ENCODE results near the gene FLACC1.

Gene FLACC1

DNA sequence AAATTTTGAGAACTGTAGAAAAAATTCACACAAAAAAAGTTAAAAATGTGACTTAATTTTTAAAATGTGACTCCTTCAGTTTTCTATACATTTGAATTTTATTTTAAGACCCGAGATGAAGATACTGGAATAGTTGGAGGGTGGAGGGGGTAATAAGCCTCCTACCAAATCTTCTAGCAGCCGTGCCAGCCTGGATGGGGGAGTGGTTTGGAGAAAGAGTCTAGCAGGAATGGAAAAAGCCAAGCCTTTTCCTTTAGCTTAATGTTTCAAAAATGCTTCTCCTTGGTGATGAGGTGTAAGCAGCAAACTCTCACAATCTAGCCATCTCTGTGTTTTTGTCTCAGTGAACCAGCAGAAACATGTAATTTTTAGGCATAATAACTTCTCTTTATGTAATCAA is 82.1 kb downstream of the FLACC1 start:
- no peak for DNase-seq

DNA sequence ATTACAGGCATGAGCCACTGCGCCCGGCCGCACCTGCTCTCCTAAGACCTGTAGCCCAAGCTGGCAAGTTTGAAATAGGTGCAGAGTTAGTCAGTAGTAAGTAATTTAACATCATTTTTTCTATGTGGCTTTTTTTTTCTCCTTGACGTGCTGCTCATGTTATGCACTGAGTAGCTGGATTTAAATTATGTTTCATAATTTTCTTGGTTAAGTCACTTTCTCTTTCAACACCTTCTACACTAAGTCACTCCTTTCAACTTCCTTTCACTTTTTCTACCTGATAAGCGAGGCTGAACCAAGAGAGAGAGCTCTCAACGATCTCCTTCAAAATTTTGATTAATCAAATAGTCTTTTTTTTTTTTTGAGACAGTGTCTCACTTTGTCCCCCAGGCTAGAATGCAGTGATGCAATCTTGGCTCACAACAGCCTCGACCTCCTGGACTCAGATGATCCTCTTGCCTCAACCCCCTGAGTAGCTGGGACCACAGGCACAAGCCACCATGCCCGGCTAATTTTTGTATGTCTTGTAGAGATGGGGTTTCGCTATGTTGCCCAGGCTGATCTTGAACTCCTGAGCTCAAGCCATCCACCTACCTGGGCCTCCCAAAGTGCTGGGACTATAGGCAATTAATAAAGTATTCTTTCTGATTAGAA is 83.7 kb downstream of the FLACC1 start:
- DNase-seq: no peak

DNA sequence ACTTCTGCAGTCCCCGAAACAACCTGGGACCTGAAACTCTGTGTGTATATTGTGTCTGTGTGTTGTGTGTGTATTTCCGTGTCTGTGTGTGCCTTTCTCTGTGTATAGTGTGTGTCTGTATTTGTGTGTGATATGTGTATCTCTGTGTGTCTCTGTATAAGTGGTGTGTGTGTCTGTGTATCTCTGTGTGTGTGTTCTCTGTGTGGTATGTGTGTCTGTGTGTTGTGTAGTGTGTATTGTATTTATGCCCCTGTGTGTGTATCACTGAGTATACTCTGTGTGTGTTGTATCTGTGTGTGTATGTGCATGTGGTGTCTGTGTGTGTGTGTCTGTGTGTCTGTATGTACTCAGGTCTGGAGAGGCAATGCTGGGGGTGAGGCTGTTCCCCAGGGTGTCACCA is 85.2 kb downstream of the FLACC1 start:
- no peak for DNase-seq

DNA sequence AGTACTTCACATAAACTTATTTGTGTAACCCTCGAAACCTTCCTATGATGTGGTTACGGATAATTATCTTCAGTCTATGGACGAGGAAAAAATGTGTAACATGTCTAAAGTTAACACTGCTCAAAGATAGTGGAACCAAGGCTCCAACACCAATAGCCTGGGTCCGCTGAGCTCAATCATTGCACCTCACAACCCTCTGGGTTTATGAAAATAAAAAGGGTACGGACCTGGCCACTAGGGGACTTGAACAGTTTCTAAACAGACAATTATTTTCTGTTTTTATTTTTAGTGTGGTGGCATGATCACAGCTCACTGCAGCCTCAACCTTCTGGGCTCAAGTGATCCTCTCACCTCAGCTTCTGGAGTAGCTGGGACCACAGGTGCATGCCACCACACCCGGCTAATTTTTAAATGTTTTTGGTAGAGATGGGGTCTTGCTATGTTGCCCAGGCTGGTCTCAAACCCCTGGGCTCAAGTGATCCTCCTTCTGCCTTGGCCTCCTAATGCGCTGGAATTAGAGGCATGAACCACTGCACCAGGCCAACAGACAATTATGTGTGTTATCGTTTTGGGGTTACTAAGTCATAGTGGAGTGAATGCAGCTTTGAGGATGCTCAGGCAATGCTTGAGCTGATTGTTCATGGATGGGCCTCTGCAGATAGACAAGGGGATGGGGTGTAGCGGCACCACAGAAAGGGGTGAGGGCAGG is 86.7 kb downstream of the FLACC1 start:
- no peak for DNase-seq

DNA sequence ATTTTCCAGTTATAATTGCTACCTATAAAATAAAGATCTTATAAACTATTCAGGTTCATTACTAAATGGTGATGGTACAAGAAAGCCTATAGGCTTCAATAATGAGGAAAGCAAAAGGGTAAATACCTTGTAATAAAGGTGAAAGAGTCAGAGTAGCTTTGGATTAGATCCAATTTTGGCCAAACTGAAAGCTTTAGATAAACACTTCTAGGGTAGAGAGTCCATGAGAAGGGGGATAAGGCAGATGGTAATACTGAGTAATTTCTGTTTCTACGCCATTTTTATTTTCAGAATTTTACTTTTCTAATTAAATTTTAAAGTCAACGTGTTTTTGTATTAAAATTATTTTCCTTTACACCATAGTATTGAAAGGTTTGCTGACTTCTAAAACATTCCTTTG is 87.4 kb downstream of the FLACC1 start:
- DNase-seq: no peak

DNA sequence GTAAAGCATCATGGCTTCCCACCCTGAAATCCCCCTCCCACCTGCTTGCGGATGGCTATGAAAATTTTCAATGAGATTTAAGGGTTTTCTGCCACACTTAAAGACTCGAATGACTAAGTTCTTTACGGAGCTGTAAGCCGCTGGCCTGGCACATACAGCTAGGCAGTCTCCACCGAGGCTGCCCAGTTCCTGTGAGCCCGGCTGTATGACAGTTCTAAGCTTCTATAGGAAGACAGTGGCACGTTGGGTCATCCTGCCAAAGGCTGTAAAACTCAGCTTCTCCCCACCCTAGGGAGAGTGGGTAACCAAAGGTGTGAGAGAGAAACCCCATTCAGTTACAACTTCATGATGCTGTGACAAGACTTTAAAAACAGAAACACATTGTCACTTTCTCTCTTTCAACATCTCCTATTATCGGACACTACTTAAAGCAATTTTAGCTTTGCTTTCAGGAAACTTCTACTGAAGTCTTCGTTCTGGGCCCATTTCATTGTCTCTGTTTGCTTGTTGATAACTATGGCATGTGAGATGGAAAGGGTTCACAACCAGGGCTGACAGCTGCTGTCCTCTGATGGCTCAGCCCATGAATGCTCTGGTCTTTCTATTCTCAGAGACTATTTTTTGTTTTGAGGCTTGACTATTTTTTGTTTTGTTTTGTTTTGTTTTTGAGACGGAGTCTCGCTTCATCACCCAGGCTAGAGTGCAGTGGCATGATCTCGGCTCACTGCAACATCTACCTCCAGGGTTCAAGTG is 89.7 kb downstream of the FLACC1 start:
- no peak for DNase-seq

DNA sequence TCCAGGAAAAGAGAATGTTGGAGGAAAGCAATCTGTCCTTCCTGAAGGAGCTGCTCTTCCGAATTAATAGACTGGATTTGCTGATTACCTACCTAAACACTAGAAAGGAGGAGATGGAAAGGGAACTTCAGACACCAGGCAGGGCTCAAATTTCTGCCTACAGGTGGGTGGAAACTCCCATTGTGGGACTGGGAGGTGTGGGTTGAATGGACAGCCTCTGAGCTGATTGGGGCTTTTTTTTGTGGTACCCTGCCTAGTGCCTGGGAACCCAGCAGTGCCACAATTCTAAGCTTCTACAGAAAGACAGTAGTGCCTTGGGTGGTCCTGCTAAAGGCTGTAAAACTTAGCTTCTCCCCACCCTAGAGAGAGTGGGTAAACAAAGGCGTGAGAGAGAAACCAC is 90.5 kb downstream of the FLACC1 start:
- DNase-seq: no peak

DNA sequence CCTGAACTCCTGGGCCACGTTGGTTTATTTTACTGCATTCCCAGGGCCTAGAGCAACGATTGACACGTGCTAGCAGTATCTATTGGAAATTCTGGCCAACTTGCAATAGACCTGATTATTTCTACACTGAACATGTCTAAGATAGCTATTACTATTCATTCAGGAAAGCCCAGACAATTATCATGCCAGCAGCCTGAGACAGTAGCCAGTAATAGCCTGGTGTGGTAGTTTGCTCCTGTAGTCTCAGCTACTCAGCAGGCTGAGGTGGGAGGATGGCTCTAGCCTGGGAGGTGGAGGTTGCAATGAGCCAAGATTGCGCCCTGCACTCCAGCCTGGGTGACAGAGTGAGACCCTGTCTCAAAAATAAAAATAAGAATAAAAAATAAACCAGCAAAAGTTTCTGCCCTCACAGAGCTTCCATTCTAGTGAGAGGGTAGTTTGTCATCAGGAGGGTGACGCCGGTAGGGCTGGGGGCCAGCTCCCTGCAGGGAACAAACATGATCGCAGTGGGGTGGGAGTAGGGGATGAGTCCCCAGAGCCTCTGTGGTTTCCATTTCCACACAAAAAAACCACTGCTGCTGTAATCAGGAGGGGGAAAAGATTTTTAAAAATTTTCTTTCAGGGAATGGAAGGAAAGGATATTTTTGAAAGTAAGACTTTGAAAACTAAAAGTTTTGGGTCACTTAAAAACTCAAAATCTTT is 92.5 kb downstream of the FLACC1 start:
- DNase-seq: no peak

DNA sequence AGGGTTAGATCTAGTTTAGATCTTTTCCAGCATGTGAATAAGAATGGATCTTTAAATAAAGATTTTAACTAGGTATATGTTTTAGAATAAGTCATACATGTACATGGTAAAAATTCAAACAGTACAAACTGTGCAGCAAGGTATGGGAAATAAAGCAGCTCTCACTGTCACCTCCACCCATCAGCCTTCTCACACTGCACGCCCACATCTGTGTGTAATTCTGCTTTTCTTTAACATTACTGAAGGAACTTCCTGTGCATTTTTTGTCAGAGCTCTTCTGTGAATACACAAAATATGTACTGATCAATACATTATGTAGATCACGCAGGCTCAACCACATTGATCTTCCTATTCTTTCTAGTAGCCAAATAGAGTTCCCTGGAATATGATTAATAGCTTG is 93.4 kb downstream of the FLACC1 start:
- no peak for DNase-seq

DNA sequence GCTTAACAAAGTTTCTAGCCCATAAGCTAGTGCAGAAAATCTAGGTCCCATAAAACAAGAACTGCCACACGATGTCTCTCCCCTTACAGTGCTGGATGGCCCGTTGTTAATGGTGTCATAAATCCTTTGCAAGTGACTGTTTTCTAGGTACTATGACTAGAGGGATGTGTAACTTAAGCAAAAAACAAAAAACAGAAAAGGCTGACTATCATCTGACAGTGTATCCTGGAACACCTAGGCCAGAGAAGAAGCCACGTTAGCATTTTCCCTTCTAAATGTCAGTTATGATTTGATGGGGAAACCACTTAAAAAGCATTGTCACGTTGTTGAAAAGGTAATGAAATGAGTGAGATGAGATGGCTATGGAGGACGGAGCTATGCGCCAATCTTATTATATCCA is 94.4 kb downstream of the FLACC1 start:
- DNase-seq: no peak

DNA sequence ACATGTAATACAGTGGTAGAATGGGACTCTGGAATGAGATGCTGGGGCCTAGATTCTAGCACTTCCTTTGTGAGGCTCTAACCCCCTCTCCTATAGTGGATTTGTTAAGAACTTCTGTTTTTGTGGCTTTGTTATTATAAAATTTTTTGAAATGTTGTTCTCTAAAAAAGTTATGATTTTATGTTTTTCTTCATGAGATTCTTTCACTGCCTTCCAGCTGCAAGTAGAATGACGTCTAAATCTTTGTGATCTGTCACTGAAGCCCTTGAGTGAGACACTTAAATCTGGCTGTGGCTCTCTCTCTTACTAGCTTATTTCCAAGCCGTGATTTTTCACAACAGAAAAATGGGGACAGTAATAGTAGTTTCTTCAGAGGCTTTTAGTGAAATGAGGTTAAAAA is 95.2 kb downstream of the FLACC1 start:
- DNase-seq: no peak

DNA sequence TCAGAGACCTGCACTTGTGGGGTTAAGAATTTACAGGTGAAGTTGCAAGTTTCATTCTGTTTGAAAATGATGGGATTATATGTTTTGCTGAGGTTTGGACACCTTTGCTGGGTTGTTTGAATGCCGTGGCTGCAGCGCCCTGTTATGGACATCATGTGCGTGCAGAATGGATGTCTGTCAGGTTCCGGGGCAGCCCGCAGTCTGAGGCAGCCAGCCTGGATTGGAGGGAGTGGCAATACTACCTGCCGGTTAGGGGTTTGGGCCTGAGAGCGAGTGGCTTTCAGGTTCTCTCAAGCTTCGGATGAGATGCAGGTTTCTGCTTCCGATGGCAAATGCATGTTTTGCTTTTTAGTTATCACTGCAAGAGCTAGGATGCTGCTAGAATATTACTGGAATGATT is 95.7 kb downstream of the FLACC1 start:
- DNase-seq: peak; percentile 71

DNA sequence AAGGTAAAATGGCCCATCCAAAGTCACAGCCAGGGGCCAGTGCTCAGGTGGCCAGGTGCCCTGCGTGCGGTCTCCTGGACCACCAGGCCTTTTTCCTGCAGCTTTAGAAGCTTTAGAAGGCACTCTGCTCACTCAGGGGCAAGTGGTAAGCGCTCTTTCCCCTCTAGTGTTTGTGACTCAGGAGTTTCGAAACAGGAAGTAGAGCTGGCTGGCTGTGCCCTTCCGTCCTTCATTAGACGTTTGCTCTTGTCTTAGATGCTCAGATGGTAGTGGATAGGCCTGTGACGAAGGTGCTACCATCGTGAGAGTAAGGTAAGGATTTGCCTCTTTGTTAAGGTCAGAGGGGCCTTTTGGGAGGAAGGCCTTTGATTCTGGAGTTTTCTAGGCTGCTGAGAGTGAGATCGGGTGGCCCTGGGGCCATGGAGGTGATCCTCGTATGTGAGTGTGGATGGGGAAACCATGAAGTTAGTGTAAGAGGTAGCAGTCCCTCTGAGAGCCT is 96.8 kb downstream of the FLACC1 start, which contains the start of gene CASP8:
Gene CASP8 (plus strand): TSS at position 235 of the 499 bp plus-strand sequence. CDS start 5,951 bp downstream, outside the sequence.
- peak; percentile 71 for DNase-seq

DNA sequence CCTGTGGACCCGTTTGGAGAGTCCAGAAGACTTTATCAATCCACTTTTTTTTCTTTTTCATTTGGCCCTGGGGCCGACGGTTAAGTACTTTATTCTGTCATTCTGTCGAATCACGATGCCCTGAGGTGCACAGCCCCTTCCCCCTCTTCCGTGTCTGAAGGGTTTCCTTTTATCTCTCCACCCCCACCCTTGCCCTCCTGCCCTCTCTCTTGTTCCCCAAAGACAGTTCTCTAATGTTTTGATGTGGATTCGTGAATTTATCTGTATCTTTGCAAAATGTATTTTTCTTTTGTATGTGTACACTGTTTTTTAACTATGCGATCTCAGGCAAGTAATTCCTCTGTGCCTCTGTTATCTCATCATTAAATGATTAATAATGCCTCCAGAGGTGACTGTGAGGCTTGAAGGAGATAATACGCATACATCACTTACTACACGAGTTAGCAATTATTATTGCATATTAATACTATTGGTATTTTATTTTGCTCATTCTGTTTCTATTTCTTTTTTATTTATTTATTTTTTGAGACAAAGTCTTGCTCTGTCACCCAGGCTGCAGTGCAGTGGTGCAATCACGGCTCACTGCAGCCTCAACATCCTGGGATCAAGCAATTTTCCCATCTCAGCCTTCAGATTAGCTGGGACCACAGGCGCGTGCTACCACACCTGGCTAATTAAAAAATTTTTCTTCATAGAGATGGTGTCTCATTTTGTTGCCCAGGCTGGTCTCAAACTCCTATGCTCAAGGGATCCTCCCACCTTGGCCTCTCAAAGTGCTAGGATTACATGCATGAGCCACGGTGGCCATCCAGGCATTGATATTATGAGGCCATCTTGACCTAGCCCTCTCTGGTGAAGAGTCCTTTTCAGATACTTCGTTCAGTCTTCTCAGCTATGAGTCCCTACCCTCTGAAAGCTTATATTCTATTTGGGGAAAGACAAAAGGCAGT is 98.2 kb downstream of the FLACC1 start:
- DNase-seq: no peak

DNA sequence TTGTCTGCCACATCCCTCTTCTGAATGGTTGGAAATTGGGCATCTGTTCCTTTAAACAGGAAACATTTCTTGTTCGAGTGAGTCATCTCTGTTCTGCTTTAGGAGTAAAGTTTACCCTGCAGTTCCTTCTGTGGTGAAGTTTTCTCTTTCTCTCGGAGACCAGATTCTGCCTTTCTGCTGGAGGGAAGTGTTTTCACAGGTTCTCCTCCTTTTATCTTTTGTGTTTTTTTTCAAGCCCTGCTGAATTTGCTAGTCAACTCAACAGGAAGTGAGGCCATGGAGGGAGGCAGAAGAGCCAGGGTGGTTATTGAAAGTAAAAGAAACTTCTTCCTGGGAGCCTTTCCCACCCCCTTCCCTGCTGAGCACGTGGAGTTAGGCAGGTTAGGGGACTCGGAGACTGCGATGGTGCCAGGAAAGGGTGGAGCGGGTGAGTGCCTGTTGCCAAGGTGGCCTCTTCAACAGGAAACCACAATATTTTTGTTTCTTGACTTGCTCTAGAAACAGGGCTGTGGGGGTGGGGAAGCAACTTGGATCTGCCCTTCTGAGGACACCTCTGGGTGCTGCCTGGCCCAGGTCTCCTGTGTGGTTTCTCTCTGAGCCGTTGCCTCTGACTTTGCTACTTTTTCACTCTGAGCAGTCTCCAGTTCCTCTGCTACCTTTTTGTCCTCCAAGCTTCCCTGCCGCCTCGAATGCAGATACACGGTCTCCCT is 99.0 kb downstream of the FLACC1 start:
- DNase-seq: peak; percentile 97

DNA sequence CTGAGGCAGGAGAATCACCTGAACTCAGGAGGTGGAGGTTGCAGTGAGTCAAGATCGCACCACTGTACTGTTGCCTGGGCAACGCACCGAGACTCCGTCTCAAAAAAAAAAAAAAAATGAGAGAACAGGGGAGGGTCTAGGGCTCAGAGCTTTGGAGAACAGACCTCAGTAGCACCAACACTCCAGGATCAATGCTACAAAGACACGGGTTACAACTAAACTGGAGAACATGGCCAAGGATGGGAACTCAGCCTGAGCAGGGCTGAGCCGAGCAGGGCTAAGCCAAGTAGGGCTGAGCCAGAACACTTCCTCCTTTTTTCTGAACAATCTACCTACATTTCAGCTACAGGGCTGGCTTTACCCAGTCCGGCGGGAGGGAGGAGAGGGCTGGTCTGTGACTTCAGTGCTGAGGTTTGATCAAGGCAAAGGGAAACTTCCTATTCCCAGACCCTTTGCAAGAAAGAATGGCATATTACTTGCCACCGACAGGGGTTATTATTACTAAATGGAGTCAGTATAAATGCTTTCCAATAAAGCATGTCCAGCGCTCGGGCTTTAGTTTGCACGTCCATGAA is 99.7 kb downstream of the FLACC1 start:
- DNase-seq: peak; percentile 49

DNA sequence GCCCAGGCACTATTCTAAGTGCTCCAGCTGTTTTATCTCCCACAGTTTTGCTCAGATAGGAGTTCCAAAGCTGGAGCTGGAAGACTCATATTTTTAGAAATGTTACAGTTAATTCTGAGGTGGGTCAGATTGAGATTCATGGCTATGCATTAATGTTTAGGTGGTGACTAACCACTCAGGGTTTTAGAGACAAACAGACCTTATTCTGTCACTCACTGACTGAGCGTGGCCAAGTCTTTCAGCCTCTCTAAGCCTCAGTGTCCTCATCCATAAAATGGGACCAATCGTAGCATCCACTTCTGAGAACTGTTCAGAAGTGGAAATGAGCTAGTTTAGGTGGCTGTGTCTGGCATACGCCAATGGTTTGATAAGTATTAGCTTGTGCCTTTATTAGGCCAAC is 101.1 kb downstream of the FLACC1 start:
- DNase-seq: no peak

DNA sequence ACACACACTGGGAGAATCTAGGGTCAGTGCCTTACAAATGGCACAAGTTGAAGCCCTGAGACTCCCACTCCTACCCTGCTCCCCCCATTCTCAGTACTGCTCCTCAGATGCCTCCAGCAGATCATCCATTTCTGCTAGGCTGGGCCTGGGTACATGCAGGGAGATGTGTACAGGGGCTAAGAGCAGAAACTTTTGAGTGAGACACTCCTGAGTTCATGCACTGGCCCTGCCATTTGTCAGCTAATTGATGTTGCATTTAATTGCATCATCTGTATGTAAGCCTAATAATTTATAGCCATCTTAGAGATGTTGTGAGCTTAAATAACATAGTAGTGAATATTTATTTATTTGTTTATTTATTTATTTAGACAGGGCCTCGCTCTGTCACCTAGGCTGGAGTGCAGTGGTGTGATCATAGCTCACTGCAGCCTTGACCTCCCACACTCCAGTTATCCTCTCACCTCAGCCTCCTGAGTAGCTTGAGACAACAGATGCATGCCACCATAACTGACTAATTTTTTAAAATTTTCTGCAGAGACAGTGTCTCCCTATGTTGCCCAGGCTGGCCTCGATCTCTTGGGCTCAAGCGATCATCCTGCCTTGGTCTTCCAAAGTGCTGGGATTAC is 101.6 kb downstream of the FLACC1 start:
- no peak for DNase-seq

DNA sequence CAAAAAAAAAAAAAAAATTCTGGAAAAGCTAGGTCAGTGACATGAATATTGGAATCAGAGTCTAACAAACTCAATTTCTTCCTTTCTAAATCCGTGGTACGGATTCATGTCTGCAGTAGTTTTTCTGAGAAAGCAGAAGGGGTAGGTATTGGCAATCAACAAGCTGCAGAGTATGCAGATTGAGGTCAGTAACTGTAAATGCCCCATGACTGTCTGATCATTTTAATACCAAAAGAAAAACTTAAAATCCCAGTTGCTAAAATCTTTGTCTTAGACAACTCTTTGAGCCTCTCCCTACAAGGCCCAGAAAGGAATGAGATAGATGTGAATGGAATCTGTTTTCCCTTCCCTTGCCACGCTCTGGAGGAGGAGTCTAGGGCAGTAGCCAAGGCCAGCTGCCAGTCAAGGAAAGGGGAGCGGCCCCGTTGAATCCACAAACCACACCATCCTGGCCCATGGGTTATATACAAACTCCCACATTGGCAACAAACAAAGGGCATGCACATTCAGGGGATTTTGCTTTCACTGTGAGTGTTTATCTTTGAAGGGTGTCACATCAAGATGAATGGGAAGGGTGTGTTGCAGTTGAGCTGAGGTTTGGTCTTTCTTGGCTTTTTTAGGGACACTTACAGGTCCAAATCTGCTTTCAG is 102.9 kb downstream of the FLACC1 start:
- DNase-seq: no peak

DNA sequence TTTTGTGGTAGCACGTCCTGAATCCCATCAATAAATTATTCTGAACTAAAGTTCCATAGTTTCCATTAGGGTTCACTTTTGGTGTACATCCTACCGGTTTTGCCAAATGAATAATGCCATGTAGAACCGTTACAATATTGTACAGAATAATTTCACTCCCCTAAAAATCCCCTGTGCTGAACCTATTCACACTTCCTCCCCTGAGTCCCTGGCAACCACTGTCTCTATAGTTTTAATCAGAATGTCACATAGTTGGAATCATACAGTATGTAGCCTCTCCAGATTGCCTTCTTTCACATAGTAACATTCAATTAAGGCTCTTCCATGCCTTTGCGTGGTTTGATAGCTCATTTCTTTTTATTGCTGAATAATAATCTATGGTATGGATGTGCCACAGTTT is 106.4 kb downstream of the FLACC1 start:
- DNase-seq: no peak
